ENCODE data around the gene COL6A3. TPM values are rescaled to one million over a fixed set of nuclear protein-coding genes. Genes with fewer than 3 reads are reported as not detected.
"Not testable (repeated sequence)": the region's sequence is repeated elsewhere in the genome, so short reads cannot be mapped to it uniquely, and the experiment has no call there.

The COL6A3 gene
- total and polyA plus RNA-seq, 9 of the 15 experiments (the other 6 are each of a cell fraction or from before 2014, with no cell fraction given) = 0.07 to 4.1 (median 1.5) TPM

DNA sequence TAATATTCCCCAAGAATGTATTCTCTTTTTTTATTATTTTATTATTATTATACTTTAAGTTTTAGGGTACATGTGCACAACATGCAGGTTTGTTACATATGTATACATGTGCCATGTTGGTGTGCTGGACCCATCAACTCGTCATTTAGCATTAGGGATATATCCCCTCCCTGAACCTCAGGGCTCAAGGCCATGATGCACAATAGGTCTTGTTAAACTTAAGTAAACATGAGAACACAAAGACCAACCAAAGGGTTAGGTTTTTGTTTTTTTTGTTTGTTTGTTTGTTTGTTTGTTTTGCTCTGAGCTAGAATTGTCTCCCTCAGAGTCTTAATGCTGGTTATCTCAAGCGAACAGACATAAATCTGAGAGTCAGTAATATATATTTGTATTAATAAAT lies 4.7 kb downstream of the COL6A3 start:
- H3K4me1 ChIP-seq (replicated peaks in 1 of 2; ENCODE audit: control insufficient read depth in 2 of 2, insufficient read depth in 2 of 2, low read length in 2 of 2); H3K9me1 ChIP-seq (ENCODE audit: control insufficient read depth, insufficient read depth, low read length); H3K4me2 ChIP-seq (ENCODE audit: insufficient read depth, low read length); ATAC-seq; H2AFZ ChIP-seq (ENCODE audit: low read depth, low read length); FAIRE-seq; H3K36me3 ChIP-seq (ENCODE audit: control insufficient read depth, insufficient read depth, low read length); H3K9me3 ChIP-seq (replicated peaks; ENCODE audit: control insufficient read depth, insufficient read depth, low read depth, low read length); in situ Hi-C loops (cut with MboI); H3K4me3 ChIP-seq; H3K9ac ChIP-seq (ENCODE audit: insufficient read depth in 1 of 2, low read depth in 2 of 2, low read length in 2 of 2); H3K27ac ChIP-seq (ENCODE audit: extremely low read depth, low read depth, low read length); H4K20me1 ChIP-seq (replicated peaks; ENCODE audit: control insufficient read depth, insufficient read depth, low read length); DNase-seq (ENCODE audit: extremely low read depth in 1 of 4, low spot score in 3 of 4); H3K79me2 ChIP-seq (ENCODE audit: control insufficient read depth, insufficient read depth, low read length); BruUV-seq (replicated peaks); POLR2A ChIA-PET; intact Hi-C loops (cut with micrococcal nuclease): not testable (repeated sequence)
- CTCF ChIA-PET (ENCODE audit: low intra/inter-chr PET ratio) = interaction anchor here (0.7 kb wide), 1 partner anchor 255 kb away, joined by 4 read pairs; no protein-coding TSS in a partner anchor
- H3K27me3 ChIP-seq (ENCODE audit: control insufficient read depth in 2 of 2, insufficient read depth in 2 of 2, low read length in 2 of 2) = peaks cover 0 to 25% of the 10 kb centered on the region in 2 experiments; a peak in 2 of 5 replicates
- 10% methylated on average over 2 of the region's 2 CpGs for WGBS (ENCODE audit: insufficient coverage, low coverage, missing lambda C conversion rate)

DNA sequence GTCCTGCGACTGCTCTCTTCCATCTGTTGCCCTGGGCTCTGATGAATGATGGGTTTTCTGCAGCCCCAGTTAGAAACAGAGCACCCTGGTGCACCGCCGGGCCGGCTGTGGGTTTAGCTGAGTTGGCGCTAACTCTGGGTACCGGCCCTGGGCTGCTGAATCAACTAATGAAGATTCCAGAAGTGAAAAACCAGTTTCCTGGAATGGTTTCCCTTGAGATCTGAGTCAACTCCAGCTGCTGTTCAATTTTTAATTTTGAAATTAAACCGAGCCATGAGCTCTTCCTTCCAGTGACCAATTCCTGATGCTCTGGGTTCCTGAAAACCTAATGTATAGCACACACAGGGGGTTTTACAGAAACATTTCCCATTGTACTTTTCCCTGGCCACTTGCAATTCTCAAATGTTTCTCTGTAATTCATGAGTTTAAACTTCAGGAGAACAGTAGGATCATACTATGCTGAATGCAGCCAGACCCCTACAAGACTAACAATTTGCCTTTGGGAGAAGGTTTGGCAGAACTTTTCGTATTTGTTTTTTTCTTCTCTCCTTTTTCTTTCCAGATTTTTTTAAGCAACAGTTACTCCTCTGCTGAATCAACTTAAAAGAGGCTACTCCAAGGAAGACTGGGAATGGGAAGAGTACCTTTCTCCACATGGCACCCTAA lies 5.5 kb downstream of the COL6A3 start:
- DNase-seq (ENCODE audit: extremely low read depth in 1 of 4, low spot score in 3 of 4) = no peak
- peaks cover 0 to 22% of the 10 kb centered on the region in 2 experiments; a peak in 2 of 5 replicates for H3K27me3 ChIP-seq (ENCODE audit: control insufficient read depth in 2 of 2, insufficient read depth in 2 of 2, low read length in 2 of 2)
- CTCF ChIA-PET (ENCODE audit: low intra/inter-chr PET ratio) = no interaction called here
- TF ChIP-seq ZFX (CRISPR knock-in tag; IDR thresholded peaks at IDR 0.05) (no peak), MYBL2 (IDR thresholded peaks at IDR 0.05; ENCODE audit: low read depth) (no peak), MYBL2 (CRISPR knock-in tag; IDR thresholded peaks at IDR 0.05; ENCODE audit: borderline replicate concordance) (no peak), HDAC1 (IDR thresholded peaks at IDR 0.05) (no peak), SIRT6 (IDR thresholded peaks at IDR 0.05; ENCODE audit: low read depth, low read length) (no peak), CAMTA2 (CRISPR knock-in tag; conservative IDR thresholded peaks at IDR 0.05) (no peak)
- TF ChIP-seq, protein P1, sequence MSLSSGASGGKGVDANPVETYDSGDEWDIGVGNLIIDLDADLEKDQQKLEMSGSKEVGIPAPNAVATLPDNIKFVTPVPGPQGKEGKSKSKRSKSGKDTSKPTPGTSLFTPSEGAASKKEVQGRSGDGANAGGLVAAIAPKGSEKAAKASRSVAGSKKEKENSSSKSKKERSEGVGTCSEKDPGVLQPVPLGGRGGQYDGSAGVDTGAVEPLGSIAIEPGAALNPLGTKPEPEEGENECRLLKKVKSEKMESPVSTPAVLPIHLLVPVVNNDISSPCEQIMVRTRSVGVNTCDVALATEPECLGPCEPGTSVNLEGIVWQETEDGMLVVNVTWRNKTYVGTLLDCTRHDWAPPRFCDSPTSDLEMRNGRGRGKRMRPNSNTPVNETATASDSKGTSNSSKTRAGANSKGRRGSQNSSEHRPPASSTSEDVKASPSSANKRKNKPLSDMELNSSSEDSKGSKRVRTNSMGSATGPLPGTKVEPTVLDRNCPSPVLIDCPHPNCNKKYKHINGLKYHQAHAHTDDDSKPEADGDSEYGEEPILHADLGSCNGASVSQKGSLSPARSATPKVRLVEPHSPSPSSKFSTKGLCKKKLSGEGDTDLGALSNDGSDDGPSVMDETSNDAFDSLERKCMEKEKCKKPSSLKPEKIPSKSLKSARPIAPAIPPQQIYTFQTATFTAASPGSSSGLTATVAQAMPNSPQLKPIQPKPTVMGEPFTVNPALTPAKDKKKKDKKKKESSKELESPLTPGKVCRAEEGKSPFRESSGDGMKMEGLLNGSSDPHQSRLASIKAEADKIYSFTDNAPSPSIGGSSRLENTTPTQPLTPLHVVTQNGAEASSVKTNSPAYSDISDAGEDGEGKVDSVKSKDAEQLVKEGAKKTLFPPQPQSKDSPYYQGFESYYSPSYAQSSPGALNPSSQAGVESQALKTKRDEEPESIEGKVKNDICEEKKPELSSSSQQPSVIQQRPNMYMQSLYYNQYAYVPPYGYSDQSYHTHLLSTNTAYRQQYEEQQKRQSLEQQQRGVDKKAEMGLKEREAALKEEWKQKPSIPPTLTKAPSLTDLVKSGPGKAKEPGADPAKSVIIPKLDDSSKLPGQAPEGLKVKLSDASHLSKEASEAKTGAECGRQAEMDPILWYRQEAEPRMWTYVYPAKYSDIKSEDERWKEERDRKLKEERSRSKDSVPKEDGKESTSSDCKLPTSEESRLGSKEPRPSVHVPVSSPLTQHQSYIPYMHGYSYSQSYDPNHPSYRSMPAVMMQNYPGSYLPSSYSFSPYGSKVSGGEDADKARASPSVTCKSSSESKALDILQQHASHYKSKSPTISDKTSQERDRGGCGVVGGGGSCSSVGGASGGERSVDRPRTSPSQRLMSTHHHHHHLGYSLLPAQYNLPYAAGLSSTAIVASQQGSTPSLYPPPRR (CRISPR knock-in tag; IDR thresholded peaks at IDR 0.05; ENCODE audit: borderline replicate concordance) = no peak

More for the DNA sequence above, 5.5 kb downstream of the COL6A3 start:
- ATAC-seq = no peak
- no peaks in the 10 kb centered on the region for H3K9me3 ChIP-seq (replicated peaks; ENCODE audit: control insufficient read depth, insufficient read depth, low read depth, low read length)
- FAIRE-seq = no peak
- H3K36me3 ChIP-seq (ENCODE audit: control insufficient read depth, insufficient read depth, low read length) = no peaks in the 10 kb centered on the region
- H3K4me2 ChIP-seq (ENCODE audit: insufficient read depth, low read length) = no peak overlapping the region
- intact Hi-C loops (cut with micrococcal nuclease) (no loop called here), in situ Hi-C loops (cut with MboI) (no loop called here)
- H3K4me1 ChIP-seq (replicated peaks in 1 of 2; ENCODE audit: control insufficient read depth in 2 of 2, insufficient read depth in 2 of 2, low read length in 2 of 2) = no peaks in the 10 kb centered on the region
- H3K27ac ChIP-seq (ENCODE audit: extremely low read depth, low read depth, low read length) = no peak overlapping the region
- no peak overlapping the region for H3K4me3 ChIP-seq
- H3K9ac ChIP-seq (ENCODE audit: insufficient read depth in 1 of 2, low read depth in 2 of 2, low read length in 2 of 2) = no peak overlapping the region
- no peaks in the 10 kb centered on the region for H4K20me1 ChIP-seq (replicated peaks; ENCODE audit: control insufficient read depth, insufficient read depth, low read length)
- no peaks in the 10 kb centered on the region for H3K79me2 ChIP-seq (ENCODE audit: control insufficient read depth, insufficient read depth, low read length)
- H3K9me1 ChIP-seq (ENCODE audit: control insufficient read depth, insufficient read depth, low read length) = no peaks in the 10 kb centered on the region
- no TSS peak for BruUV-seq (replicated peaks)
- no peak overlapping the region for H2AFZ ChIP-seq (ENCODE audit: low read depth, low read length)
- 12% methylated on average over 6 of the region's 8 CpGs for WGBS (ENCODE audit: insufficient coverage, low coverage, missing lambda C conversion rate)
- POLR2A ChIA-PET = interaction anchor here (0.6 kb wide), 1 partner anchor 37 kb away, joined by 4 read pairs; no protein-coding TSS in a partner anchor

All from K562 (cell line).